Mucosa of descending colon (tissue), 3 donors: Measurements from ENCODE around the gene C1RL. TPM values are rescaled to one million over a fixed set of nuclear protein-coding genes. Genes with fewer than 3 reads are reported as not detected.

Experiments used
- ATAC-seq: fragments of 200-7000 bp; cut with Tn5 transposase; one replicate; pipeline ENCODE4 v1.9.1; 2020; ENCODE audit warnings: mild to moderate bottlenecking, moderate library complexity
- DNase-seq, 3 donors: peaks; one replicate each; pipeline ENCODE4 v3.0.0-alpha.2; 2020
- H3K36me3 ChIP-seq: fragments of 200-600 bp; one replicate; pipeline ENCODE4 v1.8.0; 2021; ENCODE audit warnings: low read depth, mild to moderate bottlenecking
- H3K4me1 ChIP-seq: fragments of 200-600 bp; one replicate; pipeline ENCODE4 v1.8.0; 2021; ENCODE audit warnings: low read depth, mild to moderate bottlenecking
- H3K4me3 ChIP-seq: fragments of 200-600 bp; one replicate; pipeline ENCODE4 v1.8.0; 2021; ENCODE audit warnings: mild to moderate bottlenecking
- H3K9me3 ChIP-seq: fragments of 200-600 bp; one replicate; pipeline ENCODE4 v1.8.0; 2021; ENCODE audit warnings: mild to moderate bottlenecking
- CTCF ChIP-seq: fragments of 200-600 bp; IDR thresholded peaks from one replicate; pipeline ENCODE4 v1.8.0; 2022; ENCODE audit warnings: antibody characterized with exemption, mild to moderate bottlenecking
- intact Hi-C, 2 donors: fragments of 100-400 bp; cut with DNase I in 1 of 2; cut with micrococcal nuclease in 1 of 2; formaldehyde crosslinking; loops; one replicate each; pipeline versions ENCODE4 v1.11.0 to v1.11.1; 2022; cut with DNase I, micrococcal nuclease
- total RNA-seq, 3 donors: library from RNA; stranded (reverse); fragmentation: NEBNext Ultra II Directional in 2 of 3; extraction: Animal tissue kit (Norgen Biotek cat#: 25700) in 2 of 3; gene quantifications; one replicate each; pipeline versions ENCODE4 v1.2.1 to v1.2.4, GENCODE V29; 2021 to 2023
- donor health status: DM: no; HTN: no; CAD: no; lungs with moderate emphysema.
- donor health status: DM: no; HTN: no; CAD: no.
- donor health status: DM: no; HTN: yes; CAD: no.

C1RL gene
- total RNA-seq, 3 donors from 2014 or later, result 47.5 to 61.4 (median 49.4) TPM

- H3K9me3 ChIP-seq, result no peaks in the 10 kb centered on the region
- intact Hi-C loops, result no loop called here
- no peak for DNase-seq
- no peak for TF ChIP-seq CTCF
- H3K4me3 ChIP-seq, result no peak overlapping the region
- no peaks in the 10 kb centered on the region for H3K36me3 ChIP-seq
- peaks cover 13% of the 10 kb centered on the region for H3K4me1 ChIP-seq
- ATAC-seq, result no peak
These were observed 2.9 kb downstream of the C1RL start for GRCh38 chr12:7106082-7106481.

- ATAC-seq (no peak), DNase-seq (no peak)
- intact Hi-C loops, result no loop called here
- Histone ChIP-seq H3K4me3 (no peak overlapping the region), H3K4me1 (peaks cover 13% of the 10 kb centered on the region), H3K36me3 (no peaks in the 10 kb centered on the region), H3K9me3 (no peaks in the 10 kb centered on the region)
- TF ChIP-seq CTCF, result no peak
These were observed 5.0 kb downstream of the C1RL start for GRCh38 chr12:7103837-7104584.

- Histone ChIP-seq H3K36me3 (no peaks in the 10 kb centered on the region), H3K9me3 (no peaks in the 10 kb centered on the region), H3K4me1 (peaks cover 8% of the 10 kb centered on the region), H3K4me3 (no peak overlapping the region)
- ATAC-seq (no peak), DNase-seq (no peak)
- intact Hi-C loops, result no loop called here
- TF ChIP-seq CTCF, result no peak
These were observed 6.4 kb downstream of the C1RL start for GRCh38 chr12:7102582-7102981.

- no peak overlapping the region for H3K4me3 ChIP-seq
- no peaks in the 10 kb centered on the region for H3K4me1 ChIP-seq
- no peaks in the 10 kb centered on the region for H3K9me3 ChIP-seq
- TF ChIP-seq CTCF, result no peak
- peak; percentile 16 for ATAC-seq
- no peak for DNase-seq
- H3K36me3 ChIP-seq, result no peaks in the 10 kb centered on the region
- intact Hi-C loops, result no loop called here
These were observed 7.3 kb downstream of the C1RL start for GRCh38 chr12:7101694-7102131.

GRCh38 chr12:7101047-7101693 lies 7.8 kb downstream of the C1RL start:
- no peaks in the 10 kb centered on the region for H3K4me1 ChIP-seq
- TF ChIP-seq CTCF, result no peak
- intact Hi-C loops, result no loop called here
- no peaks in the 10 kb centered on the region for H3K36me3 ChIP-seq
- no peak for ATAC-seq
- no peak for DNase-seq
- H3K4me3 ChIP-seq, result no peak overlapping the region
- no peaks in the 10 kb centered on the region for H3K9me3 ChIP-seq
